WERI-Rb-1 (cell line): Measurements from ENCODE around the gene PSMB4.

Experiments
- DNase-seq: peaks from one replicate; pipeline ENCODE4 v3.0.0-alpha.2; 2020
- H3K27ac ChIP-seq: fragments of 250-450 bp; sonication (Bioruptor Pico); 2 replicates; pipeline ENCODE4 v1.5.1; 2020; ENCODE audit warnings: mild to moderate bottlenecking, moderate library complexity
- H3K27me3 ChIP-seq: fragments of 250-450 bp; sonication (Bioruptor Pico); 2 replicates; pipeline ENCODE4 v1.5.1; 2021; ENCODE audit warnings: mild to moderate bottlenecking, low read depth, moderate library complexity; ENCODE audit not compliant: insufficient read depth, severe bottlenecking
- H3K36me3 ChIP-seq: fragments of 250-450 bp; sonication (Bioruptor Pico); 2 replicates; pipeline ENCODE4 v1.5.1; 2020; ENCODE audit warnings: mild to moderate bottlenecking, moderate library complexity
- H3K4me3 ChIP-seq: 2 replicates; pipeline ENCODE4 v1.5.1; 2011; ENCODE audit warnings: low read depth, mild to moderate bottlenecking, control low read depth, low read length
- H3K9me3 ChIP-seq: fragments of 250-450 bp; sonication (Bioruptor Pico); 2 replicates; pipeline ENCODE4 v1.5.1; 2021; ENCODE audit warnings: mild to moderate bottlenecking, moderate library complexity; ENCODE audit not compliant: severe bottlenecking
- CTCF ChIP-seq: IDR thresholded peaks from 2 replicates; pipeline ENCODE4 v1.5.1; 2011; ENCODE audit warnings: low read depth, mild to moderate bottlenecking, control low read depth, inconsistent platforms, low read length

PSMB4 gene

GRCh38 chr1:151443846-151444782 lies 44.7 kb downstream of the PSMB4 start:
- H3K36me3 ChIP-seq: peaks cover 37% of the 10 kb centered on the region
- peak; percentile 88 for TF ChIP-seq CTCF
- DNase-seq: peak; percentile 90
- no peaks in the 10 kb centered on the region for H3K27me3 ChIP-seq
- no peak overlapping the region; the same call in none of the 2 replicates for H3K27ac ChIP-seq
- H3K9me3 ChIP-seq: no peaks in the 10 kb centered on the region
- no peak overlapping the region for H3K4me3 ChIP-seq

GRCh38 chr1:151444783-151445177 lies 45.4 kb downstream of the PSMB4 start:
- Histone ChIP-seq H3K9me3 (no peaks in the 10 kb centered on the region), H3K27me3 (no peaks in the 10 kb centered on the region), H3K4me3 (no peak overlapping the region), H3K36me3 (peaks cover 37% of the 10 kb centered on the region), H3K27ac (no peak overlapping the region)
- TF ChIP-seq CTCF: no peak
- DNase-seq: no peak

- Histone ChIP-seq H3K9me3 (no peaks in the 10 kb centered on the region), H3K27ac (no peak overlapping the region), H3K4me3 (no peak overlapping the region), H3K36me3 (peaks cover 31% of the 10 kb centered on the region), H3K27me3 (no peaks in the 10 kb centered on the region)
- TF ChIP-seq CTCF: no peak
- no peak for DNase-seq
Observed at GRCh38 chr1:151447696-151448095, 48.3 kb downstream of the PSMB4 start.
